H1 (cell line): Measurements from ENCODE around the gene CMYA5. TPM values are rescaled to one million over a fixed set of nuclear protein-coding genes. Genes with fewer than 3 reads are reported as not detected.

Source experiments
- HDAC6 ChIP-seq: IDR thresholded peaks from one replicate; pipeline ENCODE4 v1.7.1; 2012; ENCODE audit warnings: low read depth, mild to moderate bottlenecking, inconsistent platforms, low read length, moderate library complexity
- polyA plus RNA-seq, 7 experiments: library from polyadenylated mRNA; depleted of rRNA in 3 of 7; stranded (reverse) in 5 of 7; unstranded in 2 of 7; fragments of >200 nt in 5 of 7; fragments of 200-250 nt in 2 of 7; gene quantifications; 1 replicate in 5 of 7; 2 replicates in 1 of 7; 4 replicates in 1 of 7; pipeline versions ENCODE4 v1.2.1 to v1.2.3, GENCODE V29; 2011 to 2013; ENCODE audit warnings: missing spikeins in 2 of 7, mixed read lengths in 2 of 7
- total RNA-seq: library from RNA; stranded (reverse); fragmentation: NEBNext Ultra II Directional; extraction: Animal tissue kit (Norgen Biotek cat#: 25700); gene quantifications from 2 replicates; pipeline ENCODE4 v1.2.1, GENCODE V29; 2021

CMYA5 gene
- total and polyA plus RNA-seq, 2 of the 8 experiments (the other 6 are each of a cell fraction or from before 2014, with no cell fraction given): 0.88 to 0.95 TPM

DNA sequence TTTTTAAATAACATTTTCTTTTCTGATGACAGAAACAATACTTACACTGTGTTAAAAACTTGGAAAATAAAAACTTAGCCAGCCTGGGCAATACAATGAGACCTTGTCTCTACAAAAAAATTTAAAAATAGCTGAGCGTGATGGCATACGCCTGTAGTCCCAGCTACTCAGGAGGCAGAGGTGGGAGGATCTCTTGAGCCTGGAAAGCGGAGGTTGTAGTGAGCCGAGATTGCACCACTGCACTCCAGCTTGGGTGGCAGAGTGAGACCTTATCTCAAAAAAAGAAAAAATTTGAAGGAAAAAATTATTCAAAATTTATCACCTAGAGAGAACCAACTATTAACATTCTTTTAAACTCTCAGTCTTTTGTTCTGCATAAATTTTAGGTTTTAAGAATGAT lies 4.9 kb upstream of the CMYA5 start (continued):
- no peak for TF ChIP-seq HDAC6
